Esophagus squamous epithelium (tissue), 4 donors: ENCODE measurements around the gene MDFIC2.

Source experiments
- POLR2A ChIP-seq, 4 donors: fragments of 450-650 bp; IDR thresholded peaks; one replicate each; pipeline ENCODE4 v1.6.1; 2017; ENCODE audit warnings: antibody characterized with exemption in 4 of 4, mild to moderate bottlenecking in 4 of 4, moderate library complexity in 3 of 4
- TF ChIP-seq, protein P1 (sequence below), 6 experiments: fragments of 450-650 bp in 4 of 6; fragments of 200-600 bp in 2 of 6; sonication (generic) in 2 of 6; IDR thresholded peaks; one replicate each; pipeline ENCODE4 v1.5.1; 2016 to 2019; ENCODE audit warnings: antibody characterized with exemption in 6 of 6, mild to moderate bottlenecking in 4 of 6, moderate library complexity in 4 of 6

DNA sequence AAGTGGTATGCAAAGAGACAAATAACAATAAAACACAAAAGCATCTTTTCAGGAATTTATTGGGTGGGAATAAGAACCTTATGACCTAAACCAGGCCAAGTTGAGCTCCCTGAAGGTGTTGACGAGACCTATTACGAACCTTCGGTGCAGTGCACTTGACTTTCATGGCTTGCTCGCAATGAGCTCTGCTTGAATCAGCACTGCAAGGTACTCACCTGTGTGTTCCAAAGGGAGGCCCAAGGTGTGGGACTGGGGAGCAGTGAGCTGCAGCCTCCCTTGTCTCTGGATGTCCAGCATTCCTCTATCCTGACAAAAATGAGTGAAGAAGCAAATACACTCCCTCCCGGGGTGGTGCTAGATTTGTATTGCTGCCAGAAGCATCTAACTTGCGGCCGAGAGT lies at the start of gene MDFIC2:
- TF ChIP-seq, protein P1, sequence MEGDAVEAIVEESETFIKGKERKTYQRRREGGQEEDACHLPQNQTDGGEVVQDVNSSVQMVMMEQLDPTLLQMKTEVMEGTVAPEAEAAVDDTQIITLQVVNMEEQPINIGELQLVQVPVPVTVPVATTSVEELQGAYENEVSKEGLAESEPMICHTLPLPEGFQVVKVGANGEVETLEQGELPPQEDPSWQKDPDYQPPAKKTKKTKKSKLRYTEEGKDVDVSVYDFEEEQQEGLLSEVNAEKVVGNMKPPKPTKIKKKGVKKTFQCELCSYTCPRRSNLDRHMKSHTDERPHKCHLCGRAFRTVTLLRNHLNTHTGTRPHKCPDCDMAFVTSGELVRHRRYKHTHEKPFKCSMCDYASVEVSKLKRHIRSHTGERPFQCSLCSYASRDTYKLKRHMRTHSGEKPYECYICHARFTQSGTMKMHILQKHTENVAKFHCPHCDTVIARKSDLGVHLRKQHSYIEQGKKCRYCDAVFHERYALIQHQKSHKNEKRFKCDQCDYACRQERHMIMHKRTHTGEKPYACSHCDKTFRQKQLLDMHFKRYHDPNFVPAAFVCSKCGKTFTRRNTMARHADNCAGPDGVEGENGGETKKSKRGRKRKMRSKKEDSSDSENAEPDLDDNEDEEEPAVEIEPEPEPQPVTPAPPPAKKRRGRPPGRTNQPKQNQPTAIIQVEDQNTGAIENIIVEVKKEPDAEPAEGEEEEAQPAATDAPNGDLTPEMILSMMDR (IDR thresholded peaks at IDR 0.05) = no peak
- no peak for TF ChIP-seq POLR2A (IDR thresholded peaks at IDR 0.05)
